ENCODE data around the gene EYA2. TPM values are rescaled to one million over a fixed set of nuclear protein-coding genes. Genes with fewer than 3 reads are reported as not detected.
A peak's percentile ranks its signal among the peaks of the same experiment; 100 is the strongest.

EYA2 gene
- total RNA-seq, 2 donors from 2014 or later: 30.0 to 31.0 TPM

- Histone ChIP-seq H3K36me3 (no peaks in the 10 kb centered on the region), H3K4me1 (replicated peaks) (no peaks in the 10 kb centered on the region), H3K27me3 (replicated peaks; ENCODE audit: insufficient read depth) (no peaks in the 10 kb centered on the region), H3K9me3 (no peaks in the 10 kb centered on the region), H3K4me3 (no peak overlapping the region), H3K27ac (no peak overlapping the region)
- no peak for DNase-seq (ENCODE audit: low spot score)
- intact Hi-C loops (cut with DNase I): no loop called here
- 73% methylated on average over 5 of the region's 5 CpGs for WGBS
- TF ChIP-seq, protein P1, sequence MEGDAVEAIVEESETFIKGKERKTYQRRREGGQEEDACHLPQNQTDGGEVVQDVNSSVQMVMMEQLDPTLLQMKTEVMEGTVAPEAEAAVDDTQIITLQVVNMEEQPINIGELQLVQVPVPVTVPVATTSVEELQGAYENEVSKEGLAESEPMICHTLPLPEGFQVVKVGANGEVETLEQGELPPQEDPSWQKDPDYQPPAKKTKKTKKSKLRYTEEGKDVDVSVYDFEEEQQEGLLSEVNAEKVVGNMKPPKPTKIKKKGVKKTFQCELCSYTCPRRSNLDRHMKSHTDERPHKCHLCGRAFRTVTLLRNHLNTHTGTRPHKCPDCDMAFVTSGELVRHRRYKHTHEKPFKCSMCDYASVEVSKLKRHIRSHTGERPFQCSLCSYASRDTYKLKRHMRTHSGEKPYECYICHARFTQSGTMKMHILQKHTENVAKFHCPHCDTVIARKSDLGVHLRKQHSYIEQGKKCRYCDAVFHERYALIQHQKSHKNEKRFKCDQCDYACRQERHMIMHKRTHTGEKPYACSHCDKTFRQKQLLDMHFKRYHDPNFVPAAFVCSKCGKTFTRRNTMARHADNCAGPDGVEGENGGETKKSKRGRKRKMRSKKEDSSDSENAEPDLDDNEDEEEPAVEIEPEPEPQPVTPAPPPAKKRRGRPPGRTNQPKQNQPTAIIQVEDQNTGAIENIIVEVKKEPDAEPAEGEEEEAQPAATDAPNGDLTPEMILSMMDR (IDR thresholded peaks at IDR 0.05): no peak
- TF ChIP-seq POLR2AphosphoS5 (IDR thresholded peaks at IDR 0.05) (no peak), POLR2A (IDR thresholded peaks at IDR 0.05) (no peak)
These were observed 216.9 kb downstream of the EYA2 start for GRCh38 chr20:47111576-47111975.

GRCh38 chr20:47113362-47114109 lies 218.9 kb downstream of the EYA2 start:
- Histone ChIP-seq H3K36me3 (no peaks in the 10 kb centered on the region), H3K27me3 (replicated peaks; ENCODE audit: insufficient read depth) (no peaks in the 10 kb centered on the region), H3K27ac (no peak overlapping the region), H3K4me1 (replicated peaks) (peaks cover 11% of the 10 kb centered on the region), H3K4me3 (no peak overlapping the region), H3K9me3 (no peaks in the 10 kb centered on the region)
- intact Hi-C loops (cut with DNase I): no loop called here
- no peak for DNase-seq (ENCODE audit: low spot score)
- WGBS: 79% methylated on average over 5 of the region's 5 CpGs
- TF ChIP-seq, protein P1 (IDR thresholded peaks at IDR 0.05): no peak
- TF ChIP-seq POLR2A (IDR thresholded peaks at IDR 0.05) (no peak), POLR2AphosphoS5 (IDR thresholded peaks at IDR 0.05) (no peak)

DNA sequence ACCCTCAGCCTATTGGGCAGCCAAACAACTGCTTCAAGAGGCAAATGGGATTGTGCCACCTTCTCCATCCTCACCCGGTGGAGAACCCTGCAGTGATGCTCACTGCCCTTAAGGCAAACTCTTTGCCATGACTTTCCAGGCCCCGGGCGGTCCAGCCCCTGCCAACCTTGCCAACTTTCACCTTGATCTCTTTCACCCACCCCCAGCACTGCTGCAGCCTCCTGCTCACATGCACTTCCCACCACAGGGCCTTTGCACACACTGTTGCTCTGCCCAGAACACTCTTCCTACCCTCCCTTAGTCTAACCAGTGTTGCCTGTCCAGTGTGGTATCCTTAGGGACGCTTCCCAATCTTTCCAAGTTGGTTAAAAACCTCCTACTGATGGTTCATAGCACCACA lies 221.1 kb downstream of the EYA2 start:
- no peak overlapping the region for H3K4me3 ChIP-seq
- TF ChIP-seq POLR2A (IDR thresholded peaks at IDR 0.05) (no peak), POLR2AphosphoS5 (IDR thresholded peaks at IDR 0.05) (no peak)
- TF ChIP-seq, protein P1 (IDR thresholded peaks at IDR 0.05): no peak
- H3K4me1 ChIP-seq (replicated peaks): peaks cover 11% of the 10 kb centered on the region
- H3K27ac ChIP-seq: no peak overlapping the region
- WGBS: 94% methylated on average over 4 of the region's 4 CpGs
- no peaks in the 10 kb centered on the region for H3K36me3 ChIP-seq
- no peak for DNase-seq (ENCODE audit: low spot score)
- H3K9me3 ChIP-seq: no peaks in the 10 kb centered on the region
- no peaks in the 10 kb centered on the region for H3K27me3 ChIP-seq (replicated peaks; ENCODE audit: insufficient read depth)
- intact Hi-C loops (cut with DNase I): no loop called here

- Histone ChIP-seq H3K4me1 (replicated peaks) (peaks cover 11% of the 10 kb centered on the region), H3K9me3 (no peaks in the 10 kb centered on the region), H3K4me3 (no peak overlapping the region), H3K36me3 (no peaks in the 10 kb centered on the region), H3K27ac (peak overlapping the region; percentile 67 to 73), H3K27me3 (replicated peaks; ENCODE audit: insufficient read depth) (no peaks in the 10 kb centered on the region)
- TF ChIP-seq POLR2A (IDR thresholded peaks at IDR 0.05): no peak
- no peak for TF ChIP-seq POLR2AphosphoS5 (IDR thresholded peaks at IDR 0.05)
- intact Hi-C loops (cut with DNase I): no loop called here
- WGBS: 25% methylated on average over 16 of the region's 16 CpGs
- DNase-seq (ENCODE audit: low spot score): peak; percentile 24
These were observed 222.7 kb downstream of the EYA2 start for GRCh38 chr20:47117371-47117770.

GRCh38 chr20:47117773-47118172 lies 223.1 kb downstream of the EYA2 start:
- Histone ChIP-seq H3K9me3 (no peaks in the 10 kb centered on the region), H3K27ac (peak overlapping the region; percentile 67 to 73), H3K4me3 (no peak overlapping the region), H3K4me1 (replicated peaks) (peaks cover 11% of the 10 kb centered on the region), H3K27me3 (replicated peaks; ENCODE audit: insufficient read depth) (no peaks in the 10 kb centered on the region), H3K36me3 (no peaks in the 10 kb centered on the region)
- WGBS: 8% methylated on average over 4 of the region's 4 CpGs
- TF ChIP-seq POLR2A (IDR thresholded peaks at IDR 0.05): no peak
- TF ChIP-seq POLR2AphosphoS5 (IDR thresholded peaks at IDR 0.05): peak; percentile 95
- intact Hi-C loops (cut with DNase I): no loop called here
- peak; percentile 80 for DNase-seq (ENCODE audit: low spot score)

GRCh38 chr20:47118206-47118605 lies 223.6 kb downstream of the EYA2 start:
- H3K36me3 ChIP-seq: no peaks in the 10 kb centered on the region
- H3K27ac ChIP-seq: peak overlapping the region; percentile 67 to 73
- H3K9me3 ChIP-seq: no peaks in the 10 kb centered on the region
- 22% methylated on average over 4 of the region's 4 CpGs for WGBS
- H3K27me3 ChIP-seq (replicated peaks; ENCODE audit: insufficient read depth): no peaks in the 10 kb centered on the region
- TF ChIP-seq POLR2A (IDR thresholded peaks at IDR 0.05): no peak
- peaks cover 11% of the 10 kb centered on the region for H3K4me1 ChIP-seq (replicated peaks)
- intact Hi-C loops (cut with DNase I): no loop called here
- H3K4me3 ChIP-seq: no peak overlapping the region
- DNase-seq (ENCODE audit: low spot score): no peak

Measured in prostate gland (tissue), 2 donors.